ENCODE results near the gene RASA3.

Gene RASA3

GRCh38 chr13:113976711-113977684 lies 155.4 kb downstream of the RASA3 start:
- Histone ChIP-seq H4K20me1 (peaks cover 0 to 89% (median 15%) of the 10 kb centered on the region in 11 experiments; a peak in 15 of 22 replicates), H3K4me3 (no peak overlapping the region), H3K27me3 (no peaks in the 10 kb centered on the region), H3K4me2 (no peak overlapping the region), H3K36me3 (peaks cover 72 to 94% (median 83%) of the 10 kb centered on the region in 11 experiments), H3K9ac (no peak overlapping the region), H3K9me3 (replicated peaks in 1 of 11) (no peaks in the 10 kb centered on the region), H3K4me1 (peaks cover 0 to 11% (median 3%) of the 10 kb centered on the region in 10 experiments; a peak in 3 of 20 replicates), H3K27ac (no peak overlapping the region)
- TF ChIP-seq Cebpa-rat (IDR thresholded peaks at IDR 0.05): no peak

- Histone ChIP-seq H4K20me1 (peaks cover 0 to 84% (median 15%) of the 10 kb centered on the region in 11 experiments; a peak in 15 of 22 replicates), H3K9me3 (replicated peaks in 1 of 11) (no peaks in the 10 kb centered on the region), H3K4me3 (no peak overlapping the region), H3K27me3 (no peaks in the 10 kb centered on the region), H3K36me3 (peaks cover 56 to 90% (median 67%) of the 10 kb centered on the region in 11 experiments), H3K27ac (no peak overlapping the region), H3K4me1 (peaks cover 0 to 11% (median 3%) of the 10 kb centered on the region in 10 experiments; a peak in 3 of 20 replicates), H3K9ac (no peak overlapping the region), H3K4me2 (no peak overlapping the region)
- TF ChIP-seq Cebpa-rat (IDR thresholded peaks at IDR 0.05): no peak
These were observed 157.0 kb downstream of the RASA3 start for GRCh38 chr13:113975416-113975815.

GRCh38 chr13:113974304-113975281 lies 157.8 kb downstream of the RASA3 start:
- no peak for TF ChIP-seq Cebpa-rat (IDR thresholded peaks at IDR 0.05)
- Histone ChIP-seq H3K36me3 (peaks cover 50 to 86% (median 59%) of the 10 kb centered on the region in 11 experiments), H3K9ac (no peak overlapping the region), H3K27me3 (no peaks in the 10 kb centered on the region), H3K4me3 (no peak overlapping the region), H3K4me2 (no peak overlapping the region), H3K27ac (no peak overlapping the region), H3K4me1 (peaks cover 0 to 11% (median 3%) of the 10 kb centered on the region in 10 experiments; a peak in 3 of 20 replicates), H3K9me3 (replicated peaks in 1 of 11) (no peaks in the 10 kb centered on the region), H4K20me1 (peaks cover 0 to 76% (median 15%) of the 10 kb centered on the region in 11 experiments; a peak in 15 of 22 replicates)

- Histone ChIP-seq H3K36me3 (peaks cover 39 to 81% (median 48%) of the 10 kb centered on the region in 11 experiments), H3K4me1 (peaks cover 0 to 11% (median 3%) of the 10 kb centered on the region in 10 experiments; a peak in 3 of 20 replicates), H3K9me3 (replicated peaks in 1 of 11) (no peaks in the 10 kb centered on the region; a peak in 1 of 22 replicates), H3K4me3 (no peak within 1 kb of the TSS), H4K20me1 (peaks cover 0 to 65% (median 6%) of the 10 kb centered on the region in 11 experiments; a peak in 13 of 22 replicates), H3K9ac (no peak within 1 kb of the TSS), H3K27me3 (no peaks in the 10 kb centered on the region), H3K27ac (no peak within 1 kb of the TSS), H3K4me2 (no peak within 1 kb of the TSS)
- TF ChIP-seq Cebpa-rat (IDR thresholded peaks at IDR 0.05): no peak
These were observed 158.9 kb downstream of the RASA3 start, which contains the start of gene C13orf46 for GRCh38 chr13:113973218-113974164. Gene C13orf46 (minus strand): TSS chr13:113974076. CDS start chr13:113973997, 79 bp downstream.

GRCh38 chr13:113972451-113973217 lies 159.8 kb downstream of the RASA3 start:
- Histone ChIP-seq H3K4me1 (peaks cover 0 to 11% (median 3%) of the 10 kb centered on the region in 10 experiments; a peak in 3 of 20 replicates), H4K20me1 (peaks cover 0 to 58% (median 6%) of the 10 kb centered on the region in 11 experiments; a peak in 10 of 22 replicates), H3K27ac (no peak overlapping the region), H3K36me3 (peaks cover 30 to 81% (median 39%) of the 10 kb centered on the region in 11 experiments), H3K9me3 (replicated peaks in 1 of 11) (peaks cover 0 to 5% (median 0%) of the 10 kb centered on the region in 11 experiments; a peak in 2 of 22 replicates), H3K9ac (no peak overlapping the region), H3K4me3 (no peak overlapping the region), H3K27me3 (no peaks in the 10 kb centered on the region), H3K4me2 (no peak overlapping the region)
- no peak for TF ChIP-seq Cebpa-rat (IDR thresholded peaks at IDR 0.05)

GRCh38 chr13:113971471-113972231 lies 160.8 kb downstream of the RASA3 start:
- Histone ChIP-seq H3K4me3 (no peak overlapping the region), H3K36me3 (peaks cover 24 to 81% (median 39%) of the 10 kb centered on the region in 11 experiments), H3K9ac (no peak overlapping the region), H3K9me3 (replicated peaks in 1 of 11) (peaks cover 0 to 15% (median 6%) of the 10 kb centered on the region in 11 experiments; a peak in 11 of 22 replicates), H4K20me1 (peaks cover 0 to 50% (median 2%) of the 10 kb centered on the region in 11 experiments; a peak in 8 of 22 replicates), H3K27me3 (no peaks in the 10 kb centered on the region), H3K4me2 (no peak overlapping the region), H3K27ac (no peak overlapping the region), H3K4me1 (peaks cover 0 to 2% (median 0%) of the 10 kb centered on the region in 10 experiments; a peak in 2 of 20 replicates)
- no peak for TF ChIP-seq Cebpa-rat (IDR thresholded peaks at IDR 0.05)

Data from BLaER1 treated with 17β-estradiol and CSF1 and Interleukin-3, amounts not matched to agents 10 nM and 100 nM (cell line).